Glutamatergic neuron (in vitro differentiated cells): ENCODE measurements around the gene DOCK11. TPM values are rescaled to one million over a fixed set of nuclear protein-coding genes. Genes with fewer than 3 reads are reported as not detected.

ENCODE experiments used
- DNase-seq: peaks from one replicate; pipeline ENCODE4 v3.0.0; 2022
- H3K27ac Mint-ChIP-seq: one replicate; pipeline ENCODE4 v1.8.0; 2020; ENCODE audit warnings: mild to moderate bottlenecking, mixed read lengths, inconsistent platforms; ENCODE audit not compliant: unreplicated experiment
- H3K27me3 Mint-ChIP-seq: one replicate; pipeline ENCODE4 v1.8.0; 2020; ENCODE audit warnings: mild to moderate bottlenecking, moderate library complexity, mixed read lengths, inconsistent platforms; ENCODE audit not compliant: unreplicated experiment
- H3K36me3 Mint-ChIP-seq: one replicate; pipeline ENCODE4 v1.8.0; 2020; ENCODE audit warnings: mild to moderate bottlenecking, mixed read lengths, inconsistent platforms; ENCODE audit not compliant: unreplicated experiment
- H3K4me1 Mint-ChIP-seq: one replicate; pipeline ENCODE4 v1.8.0; 2020; ENCODE audit warnings: mild to moderate bottlenecking, low read depth, mixed read lengths, inconsistent platforms; ENCODE audit not compliant: unreplicated experiment
- H3K4me3 Mint-ChIP-seq: one replicate; pipeline ENCODE4 v1.8.0; 2020; ENCODE audit warnings: mild to moderate bottlenecking, mixed read lengths, inconsistent platforms; ENCODE audit not compliant: unreplicated experiment
- H3K9me3 Mint-ChIP-seq: one replicate; pipeline ENCODE4 v1.8.0; 2020; ENCODE audit warnings: mild to moderate bottlenecking, moderate library complexity, mixed read lengths, inconsistent platforms; ENCODE audit not compliant: unreplicated experiment
- CTCF ChIP-seq: fragments of 200-600 bp; sonication (generic); IDR thresholded peaks from one replicate; pipeline ENCODE4 v1.5.0; 2021; ENCODE audit not compliant: partially characterized antibody, unreplicated experiment
- total RNA-seq: library from RNA; stranded (reverse); fragmentation: NEBNext Ultra II Directional; extraction: Animal tissue kit (Norgen Biotek cat#: 25700); gene quantifications from one replicate; pipeline ENCODE4 v1.2.1, GENCODE V29; 2021; ENCODE audit not compliant: unreplicated experiment

DOCK11 gene
- total RNA-seq, 1 donor from 2014 or later, result 53.1 TPM

- Mint-ChIP-seq H3K36me3 (no peaks in the 10 kb centered on the region), H3K9me3 (peaks cover 2% of the 10 kb centered on the region), H3K27ac (no peak overlapping the region), H3K4me3 (no peak overlapping the region), H3K4me1 (peaks cover 3% of the 10 kb centered on the region), H3K27me3 (no peaks in the 10 kb centered on the region)
- DNase-seq, result no peak
- TF ChIP-seq CTCF, result no peak
These were observed 55.8 kb downstream of the DOCK11 start for GRCh38 chrX:118551426-118551825.

GRCh38 chrX:118552121-118552900, 56.7 kb downstream of the DOCK11 start:
- Mint-ChIP-seq H3K36me3 (peaks cover 6% of the 10 kb centered on the region), H3K27ac (no peak overlapping the region), H3K4me3 (no peak overlapping the region), H3K9me3 (peaks cover 4% of the 10 kb centered on the region), H3K27me3 (no peaks in the 10 kb centered on the region), H3K4me1 (peaks cover 3% of the 10 kb centered on the region)
- no peak for TF ChIP-seq CTCF
- DNase-seq, result no peak

- no peak for DNase-seq
- peaks cover 3% of the 10 kb centered on the region for H3K4me1 Mint-ChIP-seq
- H3K4me3 Mint-ChIP-seq, result no peak overlapping the region
- no peaks in the 10 kb centered on the region for H3K27me3 Mint-ChIP-seq
- peaks cover 4% of the 10 kb centered on the region for H3K9me3 Mint-ChIP-seq
- peaks cover 6% of the 10 kb centered on the region for H3K36me3 Mint-ChIP-seq
- no peak for TF ChIP-seq CTCF
- H3K27ac Mint-ChIP-seq, result no peak overlapping the region
These were observed 57.6 kb downstream of the DOCK11 start for GRCh38 chrX:118553042-118553710.

- DNase-seq, result no peak
- no peak overlapping the region for H3K4me3 Mint-ChIP-seq
- no peaks in the 10 kb centered on the region for H3K27me3 Mint-ChIP-seq
- TF ChIP-seq CTCF, result no peak
- H3K36me3 Mint-ChIP-seq, result peaks cover 6% of the 10 kb centered on the region
- H3K27ac Mint-ChIP-seq, result no peak overlapping the region
- peaks cover 4% of the 10 kb centered on the region for H3K9me3 Mint-ChIP-seq
- no peaks in the 10 kb centered on the region for H3K4me1 Mint-ChIP-seq
These were observed 58.9 kb downstream of the DOCK11 start for GRCh38 chrX:118554511-118554910.

GRCh38 chrX:118558926-118559325, 63.3 kb downstream of the DOCK11 start:
- no peak overlapping the region for H3K27ac Mint-ChIP-seq
- H3K4me1 Mint-ChIP-seq, result no peaks in the 10 kb centered on the region
- no peak overlapping the region for H3K4me3 Mint-ChIP-seq
- no peak for TF ChIP-seq CTCF
- peaks cover 6% of the 10 kb centered on the region for H3K36me3 Mint-ChIP-seq
- no peaks in the 10 kb centered on the region for H3K27me3 Mint-ChIP-seq
- H3K9me3 Mint-ChIP-seq, result peaks cover 2% of the 10 kb centered on the region
- DNase-seq, result no peak
